ENCODE data around the gene ERCC6L2.

ERCC6L2 gene

GRCh38 chr9:95879591-95879990 lies 4.1 kb downstream of the ERCC6L2 start:
- Histone ChIP-seq H3K27me3 (ENCODE audit: control insufficient read depth, insufficient read depth, low read length) (no peaks in the 10 kb centered on the region), H3K4me3 (ENCODE audit: low read depth, low read length) (no peak overlapping the region), H3K36me3 (ENCODE audit: control insufficient read depth, insufficient read depth, low read length) (no peaks in the 10 kb centered on the region), H3K4me1 (peaks cover 3% of the 10 kb centered on the region), H2AFZ (no peak overlapping the region), H3K79me2 (peaks cover 11% of the 10 kb centered on the region), H3K27ac (no peak overlapping the region), H3K9me3 (ENCODE audit: control insufficient read depth, low read length) (no peaks in the 10 kb centered on the region), H3K4me2 (ENCODE audit: low read length) (no peak overlapping the region), H3K9ac (no peak overlapping the region)
- TF ChIP-seq, protein P1, sequence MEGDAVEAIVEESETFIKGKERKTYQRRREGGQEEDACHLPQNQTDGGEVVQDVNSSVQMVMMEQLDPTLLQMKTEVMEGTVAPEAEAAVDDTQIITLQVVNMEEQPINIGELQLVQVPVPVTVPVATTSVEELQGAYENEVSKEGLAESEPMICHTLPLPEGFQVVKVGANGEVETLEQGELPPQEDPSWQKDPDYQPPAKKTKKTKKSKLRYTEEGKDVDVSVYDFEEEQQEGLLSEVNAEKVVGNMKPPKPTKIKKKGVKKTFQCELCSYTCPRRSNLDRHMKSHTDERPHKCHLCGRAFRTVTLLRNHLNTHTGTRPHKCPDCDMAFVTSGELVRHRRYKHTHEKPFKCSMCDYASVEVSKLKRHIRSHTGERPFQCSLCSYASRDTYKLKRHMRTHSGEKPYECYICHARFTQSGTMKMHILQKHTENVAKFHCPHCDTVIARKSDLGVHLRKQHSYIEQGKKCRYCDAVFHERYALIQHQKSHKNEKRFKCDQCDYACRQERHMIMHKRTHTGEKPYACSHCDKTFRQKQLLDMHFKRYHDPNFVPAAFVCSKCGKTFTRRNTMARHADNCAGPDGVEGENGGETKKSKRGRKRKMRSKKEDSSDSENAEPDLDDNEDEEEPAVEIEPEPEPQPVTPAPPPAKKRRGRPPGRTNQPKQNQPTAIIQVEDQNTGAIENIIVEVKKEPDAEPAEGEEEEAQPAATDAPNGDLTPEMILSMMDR (IDR thresholded peaks at IDR 0.05) = no peak

DNA sequence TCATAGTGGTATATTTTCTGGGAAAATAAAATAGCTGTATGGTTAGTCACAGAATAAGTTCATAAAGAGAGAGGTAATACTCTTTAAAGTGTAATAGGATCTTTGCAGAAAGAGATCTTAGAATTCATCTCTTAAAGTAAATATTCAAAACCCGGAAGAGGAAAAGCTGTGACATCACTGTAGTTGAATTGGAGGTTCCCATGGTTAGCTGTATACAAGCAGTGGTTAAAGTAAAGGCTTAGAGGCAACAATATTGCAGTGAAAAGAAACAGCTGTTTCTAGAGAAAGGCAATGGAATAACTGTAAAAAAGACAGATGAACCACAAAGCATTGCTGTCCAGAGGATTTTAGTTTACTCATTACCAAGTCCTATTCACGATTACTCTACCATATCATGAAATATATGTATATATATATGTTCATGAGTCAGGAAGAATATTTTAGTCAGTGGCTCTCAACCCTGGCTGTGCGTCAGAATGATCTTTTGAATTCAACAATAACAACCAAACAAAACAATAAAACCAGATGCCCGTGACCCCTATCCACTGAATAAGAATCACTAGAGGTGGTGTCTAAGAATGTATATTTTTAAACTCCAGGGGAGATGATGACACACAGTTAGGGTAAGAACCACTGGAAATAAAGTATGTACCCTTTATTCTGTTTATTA lies 4.7 kb downstream of the ERCC6L2 start:
- Histone ChIP-seq H2AFZ (no peak overlapping the region), H3K4me2 (ENCODE audit: low read length) (no peak overlapping the region), H3K4me1 (peaks cover 3% of the 10 kb centered on the region), H3K9ac (no peak overlapping the region), H3K79me2 (peaks cover 11% of the 10 kb centered on the region), H3K4me3 (ENCODE audit: low read depth, low read length) (no peak overlapping the region), H3K27ac (no peak overlapping the region), H3K27me3 (ENCODE audit: control insufficient read depth, insufficient read depth, low read length) (no peaks in the 10 kb centered on the region), H3K9me3 (ENCODE audit: control insufficient read depth, low read length) (no peaks in the 10 kb centered on the region), H3K36me3 (ENCODE audit: control insufficient read depth, insufficient read depth, low read length) (no peaks in the 10 kb centered on the region)
- TF ChIP-seq, protein P1 (IDR thresholded peaks at IDR 0.05) = no peak

DNA sequence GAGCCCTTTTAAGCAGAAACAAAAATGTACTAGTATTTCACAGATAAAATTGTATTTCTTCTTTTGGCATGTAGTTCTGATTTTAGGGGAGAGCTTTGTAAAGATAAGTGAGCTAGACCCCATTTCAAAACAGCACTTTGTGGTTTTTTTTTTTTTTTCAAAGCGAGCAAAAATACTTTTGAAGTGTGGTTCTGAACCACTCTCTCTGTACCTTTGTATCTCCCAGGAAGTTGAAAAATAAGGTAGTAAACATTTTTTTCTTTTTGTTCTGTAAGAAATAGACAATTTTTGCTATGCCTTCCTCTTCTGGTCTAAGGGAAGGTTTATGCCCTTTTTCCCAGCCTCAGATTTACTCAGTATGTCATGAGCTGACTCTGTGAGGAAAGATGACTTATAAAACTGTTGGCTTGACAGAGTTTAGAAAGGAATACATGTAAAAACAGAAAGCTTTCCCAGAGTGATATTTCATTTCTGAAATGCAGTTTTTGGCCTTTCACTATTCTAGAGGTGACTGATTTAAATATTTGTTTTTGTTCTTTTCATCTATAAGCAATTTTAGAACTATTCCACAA lies 12.5 kb downstream of the ERCC6L2 start:
- Histone ChIP-seq H3K79me2 (peaks cover 5% of the 10 kb centered on the region), H3K27ac (no peak overlapping the region)
- TF ChIP-seq, protein P1 (IDR thresholded peaks at IDR 0.05) = no peak

GRCh38 chr9:95890594-95890993 lies 15.1 kb downstream of the ERCC6L2 start:
- Histone ChIP-seq H3K9ac (no peak overlapping the region), H3K79me2 (peaks cover 9% of the 10 kb centered on the region), H3K4me1 (no peaks in the 10 kb centered on the region), H3K9me3 (ENCODE audit: control insufficient read depth, low read length) (no peaks in the 10 kb centered on the region), H3K27ac (no peak overlapping the region), H3K27me3 (ENCODE audit: control insufficient read depth, insufficient read depth, low read length) (no peaks in the 10 kb centered on the region), H2AFZ (no peak overlapping the region), H3K36me3 (ENCODE audit: control insufficient read depth, insufficient read depth, low read length) (no peaks in the 10 kb centered on the region), H3K4me3 (ENCODE audit: low read depth, low read length) (no peak overlapping the region), H3K4me2 (ENCODE audit: low read length) (no peak overlapping the region)
- TF ChIP-seq, protein P1 (IDR thresholded peaks at IDR 0.05) = no peak

More for the DNA sequence above, 12.5 kb downstream of the ERCC6L2 start:
- H3K4me3 ChIP-seq (ENCODE audit: low read depth, low read length) = no peak overlapping the region
- H3K4me1 ChIP-seq = no peaks in the 10 kb centered on the region
- no peaks in the 10 kb centered on the region for H3K9me3 ChIP-seq (ENCODE audit: control insufficient read depth, low read length)
- H3K27me3 ChIP-seq (ENCODE audit: control insufficient read depth, insufficient read depth, low read length) = no peaks in the 10 kb centered on the region
- H3K36me3 ChIP-seq (ENCODE audit: control insufficient read depth, insufficient read depth, low read length) = no peaks in the 10 kb centered on the region
- H3K9ac ChIP-seq = no peak overlapping the region
- H3K4me2 ChIP-seq (ENCODE audit: low read length) = no peak overlapping the region
- H2AFZ ChIP-seq = no peak overlapping the region
